ENCODE measurements around the gene CRIP3. TPM values are rescaled to one million over a fixed set of nuclear protein-coding genes. Genes with fewer than 3 reads are reported as not detected.

The CRIP3 gene
- total RNA-seq, 2 donors from 2014 or later = 0.85 to 1.5 TPM

- ATAC-seq (peak; percentile 72 to 89), DNase-seq (peak; percentile 78)
- intact Hi-C loops (cut with DNase I) = loop anchor here (2.0 to 10.0 kb wide), 3 partner anchors 71 to 231 kb away; no protein-coding TSS in a partner anchor
Measured at GRCh38 chr6:43263314-43264178, 45.1 kb downstream of the CRIP3 start.

DNA sequence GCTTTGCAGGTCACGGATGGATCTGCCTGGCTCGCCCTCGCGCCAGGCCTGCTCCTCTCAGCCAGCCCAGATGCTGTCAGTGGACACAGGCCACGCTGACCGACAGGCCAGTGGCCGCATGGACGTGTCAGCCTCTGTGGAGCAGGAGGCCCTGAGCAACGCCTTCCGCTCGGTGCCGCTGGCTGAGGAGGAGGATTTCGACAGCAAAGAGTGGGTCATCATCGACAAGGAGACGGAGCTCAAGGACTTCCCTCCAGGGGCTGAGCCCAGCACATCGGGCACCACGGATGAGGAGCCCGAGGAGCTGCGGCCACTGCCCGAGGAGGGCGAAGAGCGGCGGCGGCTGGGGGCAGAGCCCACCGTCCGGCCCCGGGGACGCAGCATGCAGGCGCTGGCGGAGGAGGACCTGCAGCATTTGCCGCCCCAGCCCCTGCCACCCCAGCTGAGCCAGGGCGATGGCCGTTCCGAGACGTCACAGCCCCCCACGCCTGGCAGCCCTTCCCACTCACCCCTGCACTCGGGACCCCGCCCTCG, 45.8 kb downstream of the CRIP3 start:
- no peak for DNase-seq
- intact Hi-C loops (cut with DNase I) = loop anchor here (2.0 to 10.0 kb wide), 3 partner anchors 72 to 232 kb away; no protein-coding TSS in a partner anchor
- ATAC-seq = no peak

DNA sequence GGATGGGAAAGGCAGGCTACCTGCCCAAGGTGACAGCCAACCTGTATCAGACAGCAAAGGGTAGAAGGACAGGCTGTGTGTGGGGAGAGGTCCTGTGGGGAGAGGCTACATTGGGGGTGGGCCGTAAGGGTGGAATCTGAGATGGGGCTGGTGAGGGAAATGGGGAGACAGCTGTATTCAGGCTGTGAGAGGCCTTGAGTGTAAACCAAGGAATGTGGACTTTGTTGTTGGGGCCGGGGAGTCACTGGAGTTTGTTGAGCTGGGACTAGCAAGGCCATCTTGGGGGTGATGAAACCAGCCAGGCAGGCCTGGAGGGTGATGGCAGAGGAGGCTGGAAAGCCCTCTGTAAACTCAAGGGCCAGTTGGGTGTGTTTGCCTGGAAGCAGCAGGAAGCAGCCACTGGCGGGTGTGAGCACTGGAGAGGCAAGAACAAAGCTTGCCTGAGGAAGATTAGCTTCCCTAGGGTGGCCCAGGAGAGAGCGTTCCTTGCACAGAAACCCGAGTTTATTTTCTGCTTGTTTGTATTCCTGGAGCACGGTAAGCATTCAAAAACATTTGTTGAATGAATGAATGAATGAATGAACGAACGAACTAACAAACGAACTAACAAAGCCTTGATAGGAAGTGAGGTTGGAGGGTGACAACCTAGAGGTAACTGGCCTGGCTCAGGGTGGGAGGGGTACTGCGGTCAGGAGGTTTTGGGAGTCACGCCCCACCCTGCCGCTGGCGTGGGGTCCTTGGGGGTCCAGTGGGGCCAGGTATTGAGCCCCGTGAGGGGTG, 46.4 kb downstream of the CRIP3 start:
- DNase-seq (no peak), ATAC-seq (no peak)
- intact Hi-C loops (cut with DNase I) = loop anchor here (2.0 to 10.0 kb wide), 3 partner anchors 73 to 233 kb away; no protein-coding TSS in a partner anchor

DNA sequence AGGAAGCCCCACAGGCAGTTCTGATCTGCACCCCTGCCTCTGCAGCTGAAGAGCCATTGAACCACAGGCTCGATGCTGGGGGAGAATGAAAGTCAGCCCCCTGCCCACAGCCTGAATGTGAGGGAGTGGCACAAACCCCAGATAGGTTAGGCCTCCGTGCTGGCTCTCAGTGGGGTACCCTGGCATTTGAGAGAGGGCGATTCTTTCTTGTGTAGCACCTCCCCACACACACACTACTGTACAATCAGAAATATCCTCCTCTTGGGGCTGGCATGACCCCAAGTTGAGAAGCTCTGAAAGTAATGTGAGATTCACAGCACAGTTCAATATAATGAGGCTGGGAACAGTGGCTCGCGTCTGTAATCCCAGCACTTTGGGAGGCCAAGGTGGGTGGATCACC, 47.4 kb downstream of the CRIP3 start:
- ATAC-seq = no peak
- DNase-seq = no peak
- intact Hi-C loops (cut with DNase I) = loop anchor here (5.0 to 10.0 kb wide), 2 partner anchors 76 to 234 kb away; no protein-coding TSS in a partner anchor

- ATAC-seq (no peak), DNase-seq (no peak)
- intact Hi-C loops (cut with DNase I) = loop anchor here (5.0 to 10.0 kb wide), 2 partner anchors 77 to 234 kb away; no protein-coding TSS in a partner anchor
Measured at GRCh38 chr6:43260791-43261190, 47.8 kb downstream of the CRIP3 start.

DNA sequence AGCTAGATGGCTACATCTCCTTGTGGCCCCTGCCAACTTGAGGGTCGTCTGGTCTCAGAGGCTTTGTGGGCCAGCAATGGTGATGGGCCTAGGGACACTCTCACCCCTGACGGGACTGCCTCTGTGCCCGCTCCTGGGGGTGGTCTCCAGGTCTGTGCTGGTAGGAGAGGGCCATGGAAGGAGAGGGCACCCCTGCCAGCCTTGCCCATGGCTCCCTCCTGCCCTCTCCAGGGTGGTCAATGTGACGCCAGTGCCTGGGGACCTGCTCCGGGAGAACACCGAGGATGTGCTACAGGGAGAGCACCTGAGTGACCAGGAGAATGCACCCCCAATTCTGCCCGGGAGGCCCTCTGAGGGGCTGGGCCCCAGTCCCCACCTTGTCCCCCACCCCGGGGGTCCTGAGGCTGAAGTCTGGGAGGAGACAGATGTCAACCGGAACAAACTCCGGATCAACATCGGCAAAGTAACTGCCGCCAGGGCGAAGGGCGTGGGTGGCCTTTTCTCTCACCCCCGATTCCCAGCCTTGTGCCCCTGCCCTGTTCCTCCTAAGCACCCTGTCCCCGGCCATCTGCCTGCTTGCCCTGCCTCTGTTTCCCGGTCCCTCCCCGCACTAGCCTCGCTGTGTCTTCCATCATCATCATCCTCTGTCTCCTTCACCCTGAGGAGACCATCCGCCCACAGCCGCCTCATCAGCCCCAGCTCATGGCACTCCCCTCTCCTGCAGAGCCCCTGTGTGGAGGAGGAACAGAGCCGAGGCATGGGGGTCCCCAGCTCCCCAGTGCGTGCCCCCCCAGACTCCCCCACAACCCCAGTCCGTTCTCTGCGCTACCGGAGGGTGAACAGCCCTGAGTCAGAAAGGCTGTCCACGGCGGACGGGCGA, 49.6 kb downstream of the CRIP3 start:
- DNase-seq = no peak
- intact Hi-C loops (cut with DNase I) = no loop called here

DNA sequence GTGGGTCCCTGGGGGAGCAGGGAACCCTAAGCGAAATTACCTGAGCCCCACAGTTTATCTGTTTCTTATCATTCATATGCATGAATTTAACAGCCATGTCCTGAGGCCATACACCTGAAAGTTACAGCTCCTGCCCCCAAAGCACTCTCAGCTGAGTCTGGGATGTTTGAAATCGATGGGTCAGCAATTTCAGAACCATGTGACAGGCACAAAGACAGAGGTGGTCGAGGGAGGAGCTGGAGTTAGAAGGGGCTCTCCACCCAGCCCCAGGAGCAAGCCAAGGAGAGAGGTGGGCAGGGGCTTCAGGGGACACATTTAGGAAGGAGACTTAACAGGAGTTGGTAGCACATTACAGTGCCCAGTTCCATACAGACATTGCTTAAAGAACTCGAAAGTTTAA, 50.4 kb downstream of the CRIP3 start:
- intact Hi-C loops (cut with DNase I) = no loop called here
- DNase-seq (no peak), ATAC-seq (no peak)

More for the DNA sequence above, 49.6 kb downstream of the CRIP3 start:
- ATAC-seq = no peak

DNA sequence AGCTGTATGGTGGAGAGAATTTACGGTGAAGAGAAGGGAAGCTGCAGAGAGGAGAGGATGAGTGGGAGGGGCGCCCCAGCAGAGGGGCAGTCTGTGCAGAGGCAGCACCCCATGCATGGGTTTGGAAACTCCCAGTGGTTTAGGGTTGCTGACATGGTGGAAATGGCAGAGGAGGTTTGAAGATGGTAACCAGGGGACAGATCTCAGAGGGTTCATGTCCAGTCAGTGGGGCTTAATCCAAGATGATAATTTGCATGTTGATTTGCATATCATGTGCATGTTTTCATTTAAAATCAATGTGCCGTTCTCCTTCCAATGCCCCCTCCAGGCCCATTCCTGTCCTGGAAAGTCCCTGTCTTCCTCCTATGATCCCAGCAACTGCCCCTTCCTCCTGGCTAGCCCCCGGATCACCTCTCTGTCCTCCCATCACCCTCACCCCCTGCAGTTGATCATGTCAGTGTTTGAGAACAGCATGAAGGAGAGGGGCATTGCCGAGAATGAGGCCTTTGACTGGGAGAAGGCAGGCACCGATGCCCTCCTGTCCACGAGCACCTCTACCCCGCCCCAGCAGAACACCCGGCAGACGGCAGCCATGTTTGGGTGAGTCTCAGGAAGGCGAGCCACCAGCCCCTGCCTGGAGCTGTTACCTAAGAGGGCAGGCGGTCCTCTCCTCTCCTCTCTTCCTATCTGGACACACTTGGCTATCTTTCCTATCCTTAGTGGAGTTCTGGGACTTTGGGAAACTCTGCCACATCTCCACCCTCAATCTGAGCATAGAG, 51.1 kb downstream of the CRIP3 start:
- intact Hi-C loops (cut with DNase I) = no loop called here
- ATAC-seq (no peak), DNase-seq (no peak)

DNA sequence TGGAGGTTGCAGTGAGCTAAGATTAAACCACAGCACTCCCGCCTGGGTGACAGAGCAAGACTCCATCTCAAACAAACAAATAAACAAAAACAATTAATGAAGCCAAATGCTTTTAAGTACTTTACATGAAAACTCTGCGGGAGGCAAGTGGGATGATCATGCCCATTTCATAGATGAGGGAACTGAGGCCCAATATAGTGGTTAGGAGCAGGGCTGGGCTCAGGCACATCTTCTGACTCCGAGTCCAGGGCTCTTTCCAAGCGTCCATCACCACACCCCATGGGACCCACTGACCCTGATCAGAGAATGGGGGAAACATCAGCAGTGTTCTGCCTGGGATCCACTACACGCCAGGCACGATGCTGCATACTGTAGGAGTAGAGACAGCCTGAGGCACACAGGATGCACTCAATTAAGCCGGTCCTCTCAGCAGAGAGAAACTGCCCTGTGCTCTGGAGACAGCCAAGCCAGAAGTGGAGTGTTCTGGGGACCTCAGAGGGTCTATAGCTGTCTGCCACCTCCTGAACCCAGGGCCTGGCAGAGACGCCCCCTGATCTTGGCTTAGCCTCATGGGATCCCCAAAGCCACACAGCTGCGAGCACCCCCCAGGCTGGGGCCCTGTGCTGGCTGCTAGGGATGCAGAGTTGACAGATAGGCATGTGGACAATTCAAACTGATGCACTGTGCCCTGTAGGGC, 51.8 kb downstream of the CRIP3 start:
- intact Hi-C loops (cut with DNase I) = no loop called here
- DNase-seq (no peak), ATAC-seq (no peak)

Other genes starting within 250 kb of the CRIP3 start
- 10 to 100 TPM; 76.3 to 97.1 TPM for gene MRPL2, start 249.4 kb downstream of the CRIP3 start, total RNA-seq
- 10 to 100 TPM; 37.0 to 37.5 TPM for gene KLC4, start 249.2 kb downstream of the CRIP3 start, total RNA-seq
- gene PTK7, start 232.5 kb downstream of the CRIP3 start, total RNA-seq = 1 to 10 TPM; 6.6 to 7.8 TPM
- gene SRF, start 137.6 kb downstream of the CRIP3 start, total RNA-seq = 10 to 100 TPM; 68.0 to 92.0 TPM
- 10 to 100 TPM; 14.6 to 17.4 TPM for gene CUL9, start 126.6 kb downstream of the CRIP3 start, total RNA-seq
- 10 to 100 TPM; 22.7 to 35.4 TPM for gene DNPH1, start 79.3 kb downstream of the CRIP3 start, total RNA-seq
- gene TTBK1, start 65.3 kb downstream of the CRIP3 start, total RNA-seq = under 1 TPM; 0.13 to 0.24 TPM
- not detected for gene SLC22A7, start 10.6 kb downstream of the CRIP3 start, total RNA-seq
- gene ZNF318, start 60.8 kb upstream of the CRIP3 start, total RNA-seq = 10 to 100 TPM in 1 of 2 donors, 1 to 10 TPM in 1; 9.8 to 10.0 TPM
- gene ABCC10, start 118.7 kb upstream of the CRIP3 start, total RNA-seq = 10 to 100 TPM; 12.5 to 13.7 TPM
- gene DLK2, start 146.7 kb upstream of the CRIP3 start, total RNA-seq = under 1 TPM in 1 of 2 donors, not detected in 1; 0.68 TPM
- 10 to 100 TPM; 17.4 to 18.3 TPM for gene TJAP1, start 168.7 kb upstream of the CRIP3 start, total RNA-seq
- 1 to 10 TPM in 1 of 2 donors, under 1 TPM in 1; 0.50 to 1.2 TPM for gene LRRC73, start 201.5 kb upstream of the CRIP3 start, total RNA-seq
- 10 to 100 TPM; 64.4 to 73.5 TPM for gene YIPF3, start 208.1 kb upstream of the CRIP3 start, total RNA-seq
- gene POLR1C, start 208.3 kb upstream of the CRIP3 start, total RNA-seq = 10 to 100 TPM; 17.8 to 28.3 TPM